Thyroid gland (tissue), 4 donors: ENCODE measurements around the gene CDYL.

Experiments used
- CTCF ChIP-seq, 6 experiments: fragments of 200-600 bp in 3 of 6; fragments of 450-650 bp in 3 of 6; sonication (generic) in 3 of 6; IDR thresholded peaks; one replicate each; pipeline ENCODE4 v1.5.1; 2016 to 2019; ENCODE audit warnings: antibody characterized with exemption in 6 of 6, mild to moderate bottlenecking in 2 of 6, inconsistent platforms in 1 of 6, moderate library complexity in 1 of 6
- POLR2A ChIP-seq, 2 donors: fragments of 450-650 bp; IDR thresholded peaks; one replicate each; pipeline ENCODE4 v1.6.1; 2017; ENCODE audit warnings: antibody characterized with exemption in 2 of 2, mild to moderate bottlenecking in 2 of 2, moderate library complexity in 1 of 2

GRCh38 chr6:4948781-4949450 is 172.7 kb downstream of the CDYL start:
- TF ChIP-seq CTCF (IDR thresholded peaks at IDR 0.05) (no peak), POLR2A (IDR thresholded peaks at IDR 0.05) (no peak)
